PC-9 (cell line): Measurements from ENCODE around the gene SYTL2. TPM values are rescaled to one million over a fixed set of nuclear protein-coding genes. Genes with fewer than 3 reads are reported as not detected.
"Not testable (repeated sequence)": the region's sequence is repeated elsewhere in the genome, so short reads cannot be mapped to it uniquely, and the experiment has no call there.

ENCODE experiments used
- Bru-seq: library from RNA; stranded (reverse); fragments of 400-500 nt; gene quantifications from one replicate; lab custom pipeline; 2021; lab: Mats Ljungman, UMichigan
- BruChase-seq, 2 experiments: library from RNA; stranded (reverse); fragments of 400-500 nt; gene quantifications; one replicate each; lab custom pipeline; 2021; lab: Mats Ljungman, UMichigan
- BruUV-seq: library from RNA; stranded (reverse); fragments of 400-500 nt; replicated peaks from 2 replicates; lab custom pipeline; 2021; lab: Mats Ljungman, UMichigan
- CTCF ChIA-PET: fragments of 300-600 bp; sonication (Branson Sonifier 250); formaldehyde crosslinking; loops from one replicate; lab custom pipeline; 2022; ENCODE audit warnings: antibody characterized with exemption; lab: Charles Lee
- POLR2A ChIA-PET: fragments of 300-600 bp; sonication (Branson Sonifier 250); formaldehyde crosslinking; loops from one replicate; lab custom pipeline; 2022; ENCODE audit warnings: antibody characterized with exemption; ENCODE audit not compliant: unreplicated experiment; lab: Charles Lee
- DNase-seq, 2 experiments: peaks; one replicate each; pipeline versions ENCODE4 v3.0.0 to v3.0.0-alpha.2; 2015 to 2022; ENCODE audit warnings: mixed read lengths in 1 of 2
- H2AFZ ChIP-seq: fragments of 200-600 bp; sonication (generic); 2 replicates; pipeline ENCODE4 v1.8.1; 2017; ENCODE audit warnings: antibody characterized with exemption
- H3F3A ChIP-seq: fragments of 200-600 bp; sonication (generic); 2 replicates; pipeline ENCODE4 v1.8.1; 2017; ENCODE audit warnings: antibody characterized with exemption, mild to moderate bottlenecking, low read depth; ENCODE audit not compliant: insufficient read depth
- H3K27ac ChIP-seq: fragments of 200-600 bp; sonication (generic); 2 replicates; pipeline ENCODE4 v1.6.1; 2016; ENCODE audit warnings: mixed run types
- H3K27me3 ChIP-seq: fragments of 200-600 bp; sonication (generic); 2 replicates; pipeline ENCODE4 v1.6.1; 2016; ENCODE audit warnings: low read depth, mixed run types; ENCODE audit not compliant: insufficient read depth
- H3K36me3 ChIP-seq: fragments of 200-600 bp; sonication (generic); 2 replicates; pipeline ENCODE4 v1.6.1; 2016; ENCODE audit warnings: low read depth, mixed run types
- H3K4me1 ChIP-seq: fragments of 200-600 bp; sonication (generic); replicated peaks from 2 replicates; pipeline ENCODE4 v1.6.1; 2016; ENCODE audit warnings: mixed run types; ENCODE audit not compliant: insufficient read depth
- H3K4me2 ChIP-seq: fragments of 200-600 bp; sonication (generic); 2 replicates; pipeline ENCODE4 v1.6.1; 2017; ENCODE audit warnings: mixed run types
- H3K4me3 ChIP-seq: fragments of 200-600 bp; sonication (generic); 2 replicates; pipeline ENCODE4 v1.6.1; 2016; ENCODE audit warnings: mixed run types
- H3K79me2 ChIP-seq: fragments of 200-600 bp; sonication (generic); 2 replicates; pipeline ENCODE4 v1.6.1; 2017; ENCODE audit warnings: low read depth, mixed run types
- H3K9me2 ChIP-seq: fragments of 200-600 bp; sonication (generic); 2 replicates; pipeline ENCODE4 v1.8.1; 2017; ENCODE audit warnings: mild to moderate bottlenecking; ENCODE audit not compliant: insufficient read depth
- H3K9me3 ChIP-seq: fragments of 200-600 bp; sonication (generic); 2 replicates; pipeline ENCODE4 v1.8.1; 2016; ENCODE audit warnings: low read depth; ENCODE audit not compliant: insufficient read depth
- H4K20me1 ChIP-seq: fragments of 200-600 bp; sonication (generic); 2 replicates; pipeline ENCODE4 v1.8.1; 2017; ENCODE audit not compliant: insufficient read depth
- EZH2 ChIP-seq: fragments of 200-600 bp; sonication (generic); IDR thresholded peaks from 2 replicates; pipeline ENCODE4 v1.8.0; 2017; ENCODE audit warnings: antibody characterized with exemption, low read depth
- intact Hi-C: fragments of 100-400 bp; cut with micrococcal nuclease; formaldehyde crosslinking; loops from one replicate; pipeline ENCODE4 v1.10.0; 2022; ENCODE audit not compliant: unreplicated experiment
- long read RNA-seq: library from polyadenylated mRNA; stranded (forward); transcript quantifications from one replicate; pipeline ENCODE4 v2.0.0, GENCODE V29; 2022
- total RNA-seq: library from RNA; stranded (reverse); gene quantifications from 2 replicates; pipeline ENCODE4 v1.2.3, GENCODE V29; 2021
- TF ChIP-seq, protein P1 (sequence below): fragments of 200-600 bp; sonication (generic); conservative IDR thresholded peaks from 2 replicates; pipeline ENCODE4 v1.6.1; 2017; ENCODE audit warnings: mixed run types, antibody characterized with exemption, mild to moderate bottlenecking, moderate library complexity

Gene SYTL2, protein sequence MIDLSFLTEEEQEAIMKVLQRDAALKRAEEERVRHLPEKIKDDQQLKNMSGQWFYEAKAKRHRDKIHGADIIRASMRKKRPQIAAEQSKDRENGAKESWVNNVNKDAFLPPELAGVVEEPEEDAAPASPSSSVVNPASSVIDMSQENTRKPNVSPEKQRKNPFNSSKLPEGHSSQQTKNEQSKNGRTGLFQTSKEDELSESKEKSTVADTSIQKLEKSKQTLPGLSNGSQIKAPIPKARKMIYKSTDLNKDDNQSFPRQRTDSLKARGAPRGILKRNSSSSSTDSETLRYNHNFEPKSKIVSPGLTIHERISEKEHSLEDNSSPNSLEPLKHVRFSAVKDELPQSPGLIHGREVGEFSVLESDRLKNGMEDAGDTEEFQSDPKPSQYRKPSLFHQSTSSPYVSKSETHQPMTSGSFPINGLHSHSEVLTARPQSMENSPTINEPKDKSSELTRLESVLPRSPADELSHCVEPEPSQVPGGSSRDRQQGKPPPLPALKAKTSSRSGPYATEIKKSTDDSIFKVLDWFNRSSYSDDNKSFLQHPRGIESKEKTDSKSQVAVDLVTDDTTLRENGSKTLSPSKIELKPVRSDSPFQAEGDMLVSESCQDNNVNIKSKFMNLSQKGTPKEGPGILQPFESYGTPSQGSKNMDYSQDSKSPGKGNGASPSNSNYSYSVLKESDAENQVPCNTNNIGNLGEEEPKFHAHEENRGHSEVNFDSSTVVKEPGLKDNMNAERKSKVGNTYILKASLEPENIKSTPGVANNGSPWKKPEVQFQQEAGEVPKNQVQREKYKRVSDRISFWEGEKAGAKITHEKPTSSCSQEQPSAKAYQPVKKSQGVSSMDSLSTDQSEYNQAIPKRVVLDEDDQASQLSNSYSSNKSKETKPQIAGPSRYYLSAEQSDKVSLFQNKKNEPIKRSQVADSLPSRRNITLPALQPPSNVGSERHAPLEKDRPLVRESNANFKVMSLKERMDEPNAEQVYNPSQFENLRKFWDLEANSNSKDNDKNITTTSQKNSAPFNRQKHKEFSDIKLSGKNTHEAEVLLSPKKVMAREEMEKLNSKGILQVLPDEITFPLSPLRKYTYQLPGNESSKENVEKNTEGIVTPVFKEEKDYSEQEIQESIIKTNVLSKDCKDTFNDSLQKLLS (N-terminal part only)
- total RNA-seq (13.3 and 16.0 TPM in 2 replicates), Bru-seq, nascent RNA (percentile 44 among the genes with signal in this experiment), BruChase-seq, experiment 1, labeled RNA remaining after a 2-hour chase (percentile 66 among the genes with signal in this experiment), BruChase-seq, experiment 2, labeled RNA remaining after a 6-hour chase (percentile 46 among the genes with signal in this experiment)
- long read RNA-seq, partial matches to known transcripts: 2 of 4 reads
- long read RNA-seq, other reads (novel, unspliced or antisense): 1 of 4 reads

DNA sequence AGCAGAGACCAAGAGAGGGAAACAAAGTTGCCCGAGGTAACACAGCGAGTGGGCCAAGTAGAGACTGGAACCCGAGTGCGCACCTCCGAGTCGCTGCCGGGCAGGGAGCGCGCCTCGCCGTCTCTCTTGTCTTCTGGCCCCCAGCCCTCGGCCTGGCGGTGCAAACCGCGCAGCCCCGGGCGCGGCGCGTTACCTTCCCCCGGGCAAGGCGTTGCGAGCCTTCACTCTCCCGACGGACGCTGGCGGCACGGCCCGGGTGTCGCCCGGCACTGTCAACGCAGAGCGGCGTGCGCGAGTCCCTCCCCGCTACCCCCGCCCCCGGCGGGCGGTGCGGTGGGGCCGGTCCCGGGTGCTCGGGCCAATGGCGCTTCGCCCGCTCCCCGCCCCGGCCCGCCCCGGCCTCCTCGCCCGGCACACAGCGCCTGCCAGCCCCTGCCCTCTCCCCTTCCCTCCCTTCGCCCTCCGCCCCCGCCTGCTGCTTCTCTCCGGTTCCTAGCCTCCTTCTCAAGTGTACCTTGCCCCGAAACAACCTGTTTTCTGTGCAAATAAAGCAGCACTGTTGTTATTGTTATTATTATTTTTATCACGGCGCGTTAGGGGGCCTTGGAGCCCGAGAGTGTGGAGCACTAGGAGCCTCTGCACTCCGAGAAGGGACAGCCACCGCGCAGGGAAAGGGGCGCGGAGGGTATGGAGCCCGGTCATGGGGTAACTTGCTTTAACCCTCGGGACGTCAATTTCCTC is at the start of gene SYTL2:
Gene SYTL2 (minus strand): TSS at position 271 of the 741 bp plus-strand sequence. CDS start 53,416 bp downstream, outside the sequence.
- intact Hi-C loops: loop anchor here (1.0 to 2.0 kb wide), 2 partner anchors 34 to 40 kb away; no protein-coding TSS in a partner anchor
- ChIA-PET CTCF (no interaction called here), POLR2A (no interaction called here)
- no TSS peak for BruUV-seq
- Histone ChIP-seq H3K4me2 (peak within 1 kb of the TSS; percentile 97), H4K20me1 (no peaks in the 10 kb centered on the region), H3K4me1 (peaks cover 34% of the 10 kb centered on the region), H3K36me3 (no peaks in the 10 kb centered on the region), H3K79me2 (no peaks in the 10 kb centered on the region), H3K9me3 (no peaks in the 10 kb centered on the region), H2AFZ (peak within 1 kb of the TSS; percentile 85), H3K4me3 (peak within 1 kb of the TSS; percentile 81), H3K27me3 (no peaks in the 10 kb centered on the region), H3K9me2 (no peaks in the 10 kb centered on the region), H3K27ac (no peak within 1 kb of the TSS), H3F3A (peaks cover 9% of the 10 kb centered on the region; the same call in 1 of the 2 replicates)
- peak; percentile 73 to 76 for DNase-seq
- TF ChIP-seq, protein P1, sequence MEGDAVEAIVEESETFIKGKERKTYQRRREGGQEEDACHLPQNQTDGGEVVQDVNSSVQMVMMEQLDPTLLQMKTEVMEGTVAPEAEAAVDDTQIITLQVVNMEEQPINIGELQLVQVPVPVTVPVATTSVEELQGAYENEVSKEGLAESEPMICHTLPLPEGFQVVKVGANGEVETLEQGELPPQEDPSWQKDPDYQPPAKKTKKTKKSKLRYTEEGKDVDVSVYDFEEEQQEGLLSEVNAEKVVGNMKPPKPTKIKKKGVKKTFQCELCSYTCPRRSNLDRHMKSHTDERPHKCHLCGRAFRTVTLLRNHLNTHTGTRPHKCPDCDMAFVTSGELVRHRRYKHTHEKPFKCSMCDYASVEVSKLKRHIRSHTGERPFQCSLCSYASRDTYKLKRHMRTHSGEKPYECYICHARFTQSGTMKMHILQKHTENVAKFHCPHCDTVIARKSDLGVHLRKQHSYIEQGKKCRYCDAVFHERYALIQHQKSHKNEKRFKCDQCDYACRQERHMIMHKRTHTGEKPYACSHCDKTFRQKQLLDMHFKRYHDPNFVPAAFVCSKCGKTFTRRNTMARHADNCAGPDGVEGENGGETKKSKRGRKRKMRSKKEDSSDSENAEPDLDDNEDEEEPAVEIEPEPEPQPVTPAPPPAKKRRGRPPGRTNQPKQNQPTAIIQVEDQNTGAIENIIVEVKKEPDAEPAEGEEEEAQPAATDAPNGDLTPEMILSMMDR: no peak
- TF ChIP-seq EZH2: no peak

GRCh38 chr11:85859541-85859940 is 48.6 kb upstream of the SYTL2 start:
- CTCF ChIA-PET: not testable (repeated sequence)

DNA sequence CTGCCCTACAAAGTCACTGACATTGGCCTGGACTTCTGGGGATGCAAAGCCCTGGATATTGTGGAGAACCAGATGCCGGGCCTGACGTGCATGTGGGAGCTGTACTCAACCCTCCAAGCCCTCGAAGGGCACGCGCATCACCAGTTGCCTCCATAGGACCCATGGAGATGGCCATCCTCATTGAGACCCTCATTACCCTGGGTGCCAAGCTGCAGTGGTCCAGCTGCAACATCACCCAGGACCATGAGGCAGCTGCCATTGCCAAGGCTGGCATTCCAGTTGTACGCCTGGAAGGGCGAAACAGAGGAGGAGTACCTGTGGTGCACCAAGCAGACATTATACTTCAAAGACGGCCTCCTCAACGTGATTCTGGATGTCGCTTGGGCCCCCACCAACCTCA is 46.2 kb upstream of the SYTL2 start:
- Histone ChIP-seq H3K4me2 (no peak overlapping the region), H3K4me3 (no peak overlapping the region), H3K27ac (no peak overlapping the region), H4K20me1 (no peaks in the 10 kb centered on the region), H3K9me2 (no peaks in the 10 kb centered on the region), H3K79me2 (no peaks in the 10 kb centered on the region), H3K36me3 (no peaks in the 10 kb centered on the region), H2AFZ (no peak overlapping the region), H3K9me3 (peaks cover 4% of the 10 kb centered on the region; the same call in 1 of the 2 replicates), H3K4me1 (peaks cover 8% of the 10 kb centered on the region), H3K27me3 (no peaks in the 10 kb centered on the region), H3F3A (no peaks in the 10 kb centered on the region)
- POLR2A ChIA-PET: no interaction called here
- no peak for DNase-seq
- CTCF ChIA-PET: no interaction called here
- no peak for TF ChIP-seq EZH2
- TF ChIP-seq, protein P1: no peak
- BruUV-seq: no TSS peak
- intact Hi-C loops: loop anchor here (10.0 kb wide), 2 partner anchors 358 to 958 kb away; no protein-coding TSS in a partner anchor

More at GRCh38 chr11:85859541-85859940, 48.6 kb upstream of the SYTL2 start:
- H3K36me3 ChIP-seq, H3K27ac ChIP-seq, H3K4me3 ChIP-seq, H3K27me3 ChIP-seq, H4K20me1 ChIP-seq, DNase-seq, BruUV-seq, H3K9me3 ChIP-seq, POLR2A ChIA-PET, H3K4me1 ChIP-seq, H3K79me2 ChIP-seq, H3F3A ChIP-seq, H3K4me2 ChIP-seq, H2AFZ ChIP-seq, H3K9me2 ChIP-seq: not testable (repeated sequence)
- intact Hi-C loops: loop anchor here (10.0 kb wide), 2 partner anchors 355 to 955 kb away; no protein-coding TSS in a partner anchor
